HG02981 (cell line): Measurements from ENCODE around the gene DIPK2B.

ENCODE experiments used
- ATAC-seq: cut with Tn5 transposase; IDR thresholded peaks from one replicate; pipeline ENCODE4 v1.9.1; 2021; ENCODE audit warnings: mild to moderate bottlenecking, moderate library complexity; ENCODE audit not compliant: unreplicated experiment

DIPK2B gene

GRCh38 chrX:45164021-45164621 is 36.6 kb downstream of the DIPK2B start:
- no peak for ATAC-seq

- no peak for ATAC-seq
These were observed 43.0 kb downstream of the DIPK2B start for GRCh38 chrX:45157647-45158046.

GRCh38 chrX:45154462-45154861 is 46.2 kb downstream of the DIPK2B start:
- no peak for ATAC-seq

- no peak for ATAC-seq
These were observed 46.7 kb downstream of the DIPK2B start for GRCh38 chrX:45154033-45154360.
